ENCODE measurements around the gene NAT16. TPM values are rescaled to one million over a fixed set of nuclear protein-coding genes. Genes with fewer than 3 reads are reported as not detected.

NAT16 gene
- polyA plus RNA-seq, 1 donor from 2014 or later, result 4.5 TPM

- no peaks in the 10 kb centered on the region for H3K9me3 ChIP-seq (ENCODE audit: low read length)
- no peak overlapping the region for H3K4me2 ChIP-seq (ENCODE audit: low read length)
- peaks cover 11% of the 10 kb centered on the region for H3K27me3 ChIP-seq (ENCODE audit: insufficient read depth, low read depth, low read length)
- no peaks in the 10 kb centered on the region for H3K36me3 ChIP-seq (ENCODE audit: insufficient read depth, low read length)
- H2AFZ ChIP-seq (ENCODE audit: low read depth, low read length), result no peak overlapping the region
- no peaks in the 10 kb centered on the region for H3F3A ChIP-seq (ENCODE audit: insufficient read depth, low read length, poor library complexity, severe bottlenecking)
- H3K79me2 ChIP-seq (replicated peaks; ENCODE audit: insufficient read depth, low read length), result no peaks in the 10 kb centered on the region
- H3K9ac ChIP-seq (ENCODE audit: low read length), result peak overlapping the region; percentile 94
- no peaks in the 10 kb centered on the region for H4K20me1 ChIP-seq (ENCODE audit: insufficient read depth)
- TF ChIP-seq EZH2 (IDR thresholded peaks at IDR 0.05; ENCODE audit: borderline replicate concordance, insufficient read depth, low read length, poor library complexity, severe bottlenecking) (no peak), EP300 (conservative IDR thresholded peaks at IDR 0.05; ENCODE audit: poor library complexity, severe bottlenecking) (no peak), MXI1 (conservative IDR thresholded peaks at IDR 0.05; ENCODE audit: poor library complexity, severe bottlenecking) (peak; percentile 67), POLR2AphosphoS5 (IDR thresholded peaks at IDR 0.05) (no peak)
- no peaks in the 10 kb centered on the region for H3K9me2 ChIP-seq (ENCODE audit: insufficient read depth, low read length)
- peak overlapping the region; percentile 94 for H3K4me3 ChIP-seq (ENCODE audit: low read length)
- H3K27ac ChIP-seq (ENCODE audit: low read length), result peak overlapping the region; percentile 57
These were observed 17.4 kb downstream of the NAT16 start for GRCh38 chr7:101162551-101163278.

GRCh38 chr7:101161692-101162471, 18.2 kb downstream of the NAT16 start:
- no peak for TF ChIP-seq MXI1 (conservative IDR thresholded peaks at IDR 0.05; ENCODE audit: poor library complexity, severe bottlenecking)
- TF ChIP-seq REST (IDR thresholded peaks at IDR 0.05; ENCODE audit: borderline replicate concordance), result no peak
- TF ChIP-seq EP300 (conservative IDR thresholded peaks at IDR 0.05; ENCODE audit: poor library complexity, severe bottlenecking), result no peak
- TF ChIP-seq SMC3 (conservative IDR thresholded peaks at IDR 0.05; ENCODE audit: poor library complexity), result no peak
- Histone ChIP-seq H3K36me3 (ENCODE audit: insufficient read depth, low read length) (no peaks in the 10 kb centered on the region), H3K9me3 (ENCODE audit: low read length) (no peaks in the 10 kb centered on the region), H4K20me1 (ENCODE audit: insufficient read depth) (no peaks in the 10 kb centered on the region), H2AFZ (ENCODE audit: low read depth, low read length) (no peak overlapping the region), H3K9ac (ENCODE audit: low read length) (peak overlapping the region; percentile 94), H3K4me3 (ENCODE audit: low read length) (peak overlapping the region; percentile 94), H3K79me2 (replicated peaks; ENCODE audit: insufficient read depth, low read length) (no peaks in the 10 kb centered on the region), H3F3A (ENCODE audit: insufficient read depth, low read length, poor library complexity, severe bottlenecking) (no peaks in the 10 kb centered on the region), H3K27ac (ENCODE audit: low read length) (no peak overlapping the region), H3K9me2 (ENCODE audit: insufficient read depth, low read length) (no peaks in the 10 kb centered on the region), H3K27me3 (ENCODE audit: insufficient read depth, low read depth, low read length) (peaks cover 5% of the 10 kb centered on the region), H3K4me2 (ENCODE audit: low read length) (no peak overlapping the region)

- peaks cover 5% of the 10 kb centered on the region for H3K27me3 ChIP-seq (ENCODE audit: insufficient read depth, low read depth, low read length)
- no peak overlapping the region for H3K4me3 ChIP-seq (ENCODE audit: low read length)
- no peak overlapping the region for H3K27ac ChIP-seq (ENCODE audit: low read length)
- TF ChIP-seq REST (IDR thresholded peaks at IDR 0.05; ENCODE audit: borderline replicate concordance) (no peak), POLR2AphosphoS5 (IDR thresholded peaks at IDR 0.05) (no peak)
- no peaks in the 10 kb centered on the region for H3F3A ChIP-seq (ENCODE audit: insufficient read depth, low read length, poor library complexity, severe bottlenecking)
- no peaks in the 10 kb centered on the region for H3K36me3 ChIP-seq (ENCODE audit: insufficient read depth, low read length)
- H2AFZ ChIP-seq (ENCODE audit: low read depth, low read length), result no peak overlapping the region
- H3K4me2 ChIP-seq (ENCODE audit: low read length), result no peak overlapping the region
- no peaks in the 10 kb centered on the region for H4K20me1 ChIP-seq (ENCODE audit: insufficient read depth)
- no peaks in the 10 kb centered on the region for H3K79me2 ChIP-seq (replicated peaks; ENCODE audit: insufficient read depth, low read length)
- no peaks in the 10 kb centered on the region for H3K9me3 ChIP-seq (ENCODE audit: low read length)
- no peak overlapping the region for H3K9ac ChIP-seq (ENCODE audit: low read length)
- no peaks in the 10 kb centered on the region for H3K9me2 ChIP-seq (ENCODE audit: insufficient read depth, low read length)
These were observed 19.2 kb downstream of the NAT16 start for GRCh38 chr7:101160910-101161309.
